ENCODE results near the gene CDK6.
A peak's percentile ranks its signal among the peaks of the same experiment; 100 is the strongest.
"Not testable (repeated sequence)": the region's sequence is repeated elsewhere in the genome, so short reads cannot be mapped to it uniquely, and the experiment has no call there.

CDK6 gene

GRCh38 chr7:92762851-92763250 is 73.5 kb downstream of the CDK6 start:
- CTCF ChIA-PET, result no interaction called here
- no peak for DNase-seq (ENCODE audit: extremely low spot score)
- POLR2A ChIA-PET, result no interaction called here
- TF ChIP-seq L3MBTL2 (conservative IDR thresholded peaks at IDR 0.05) (no peak), FOXM1 (IDR thresholded peaks at IDR 0.05; ENCODE audit: borderline replicate concordance) (no peak), FOXA1 (IDR thresholded peaks at IDR 0.05) (no peak), HDGF (IDR thresholded peaks at IDR 0.05; ENCODE audit: borderline replicate concordance) (no peak), BHLHE40 (IDR thresholded peaks at IDR 0.05; ENCODE audit: borderline replicate concordance) (no peak), LEF1 (IDR thresholded peaks at IDR 0.05; ENCODE audit: borderline replicate concordance) (no peak), ELF4 (IDR thresholded peaks at IDR 0.05) (no peak), SP1 (IDR thresholded peaks at IDR 0.05) (no peak)
- TF ChIP-seq, protein P1, sequence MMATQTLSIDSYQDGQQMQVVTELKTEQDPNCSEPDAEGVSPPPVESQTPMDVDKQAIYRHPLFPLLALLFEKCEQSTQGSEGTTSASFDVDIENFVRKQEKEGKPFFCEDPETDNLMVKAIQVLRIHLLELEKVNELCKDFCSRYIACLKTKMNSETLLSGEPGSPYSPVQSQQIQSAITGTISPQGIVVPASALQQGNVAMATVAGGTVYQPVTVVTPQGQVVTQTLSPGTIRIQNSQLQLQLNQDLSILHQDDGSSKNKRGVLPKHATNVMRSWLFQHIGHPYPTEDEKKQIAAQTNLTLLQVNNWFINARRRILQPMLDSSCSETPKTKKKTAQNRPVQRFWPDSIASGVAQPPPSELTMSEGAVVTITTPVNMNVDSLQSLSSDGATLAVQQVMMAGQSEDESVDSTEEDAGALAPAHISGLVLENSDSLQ (IDR thresholded peaks at IDR 0.05), result no peak

DNA sequence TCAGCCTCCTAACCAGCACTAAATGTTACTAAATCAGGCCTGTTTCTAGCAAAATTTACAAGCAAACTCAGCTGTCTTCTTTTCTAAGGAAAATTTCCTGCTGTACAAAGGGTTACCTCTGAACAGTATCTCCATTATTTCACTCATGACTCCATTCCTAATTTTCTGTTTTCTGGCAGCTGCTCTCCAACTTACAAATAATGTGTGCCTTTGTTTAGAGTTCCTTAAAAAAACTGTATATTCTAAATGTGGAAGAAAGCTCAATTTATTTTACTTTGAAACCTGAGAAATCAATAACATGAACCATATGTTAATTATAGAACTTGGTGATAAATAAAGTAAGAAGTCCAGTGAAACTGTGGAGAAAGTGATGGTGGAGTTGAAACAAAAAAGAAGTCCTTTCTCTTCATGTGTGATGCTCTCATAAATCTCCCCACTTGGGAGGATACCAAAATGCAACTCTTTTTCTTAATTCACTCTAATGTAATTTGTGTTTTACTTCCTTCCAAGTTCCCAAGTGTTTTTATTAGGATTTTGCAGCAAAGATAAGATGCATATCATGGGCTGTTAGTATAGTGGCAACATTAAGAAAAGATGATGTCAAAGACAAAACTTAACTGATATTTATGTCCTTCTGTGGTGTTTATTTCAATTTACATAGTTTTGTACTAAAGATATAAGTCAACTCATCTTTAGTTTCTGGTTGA is 74.8 kb downstream of the CDK6 start:
- POLR2A ChIA-PET, result no interaction called here
- DNase-seq (ENCODE audit: extremely low spot score), result no peak
- TF ChIP-seq FOXA1 (IDR thresholded peaks at IDR 0.05), result no peak
- TF ChIP-seq BHLHE40 (IDR thresholded peaks at IDR 0.05; ENCODE audit: borderline replicate concordance), result no peak
- no peak for TF ChIP-seq SUZ12 (IDR thresholded peaks at IDR 0.05)
- no peak for TF ChIP-seq ELF4 (IDR thresholded peaks at IDR 0.05)
- TF ChIP-seq, protein P1 (IDR thresholded peaks at IDR 0.05), result no peak
- TF ChIP-seq FOXK2 (IDR thresholded peaks at IDR 0.05), result no peak
- TF ChIP-seq SP1 (IDR thresholded peaks at IDR 0.05), result no peak
- TF ChIP-seq L3MBTL2 (conservative IDR thresholded peaks at IDR 0.05), result no peak
- no peak for TF ChIP-seq NFRKB (IDR thresholded peaks at IDR 0.05)
- TF ChIP-seq FOXM1 (IDR thresholded peaks at IDR 0.05; ENCODE audit: borderline replicate concordance), result no peak
- TF ChIP-seq LEF1 (IDR thresholded peaks at IDR 0.05; ENCODE audit: borderline replicate concordance), result no peak
- no peak for TF ChIP-seq HDGF (IDR thresholded peaks at IDR 0.05; ENCODE audit: borderline replicate concordance)
- no peak for TF ChIP-seq ARNT (IDR thresholded peaks at IDR 0.05)
- TF ChIP-seq CTBP1 (IDR thresholded peaks at IDR 0.05; ENCODE audit: borderline replicate concordance), result no peak
- no peak for TF ChIP-seq TARDBP (IDR thresholded peaks at IDR 0.05)
- TF ChIP-seq ZNF384 (IDR thresholded peaks at IDR 0.05), result no peak
- CTCF ChIA-PET, result no interaction called here

GRCh38 chr7:92758796-92759431 is 77.5 kb downstream of the CDK6 start:
- ChIA-PET CTCF (no interaction called here), POLR2A (no interaction called here)
- no peak for DNase-seq (ENCODE audit: extremely low spot score)
- TF ChIP-seq, protein P1 (IDR thresholded peaks at IDR 0.05), result peak; percentile 41; the same call in 1 of the 2 replicates
- TF ChIP-seq SP1 (IDR thresholded peaks at IDR 0.05) (no peak), ZNF384 (IDR thresholded peaks at IDR 0.05) (no peak)

DNA sequence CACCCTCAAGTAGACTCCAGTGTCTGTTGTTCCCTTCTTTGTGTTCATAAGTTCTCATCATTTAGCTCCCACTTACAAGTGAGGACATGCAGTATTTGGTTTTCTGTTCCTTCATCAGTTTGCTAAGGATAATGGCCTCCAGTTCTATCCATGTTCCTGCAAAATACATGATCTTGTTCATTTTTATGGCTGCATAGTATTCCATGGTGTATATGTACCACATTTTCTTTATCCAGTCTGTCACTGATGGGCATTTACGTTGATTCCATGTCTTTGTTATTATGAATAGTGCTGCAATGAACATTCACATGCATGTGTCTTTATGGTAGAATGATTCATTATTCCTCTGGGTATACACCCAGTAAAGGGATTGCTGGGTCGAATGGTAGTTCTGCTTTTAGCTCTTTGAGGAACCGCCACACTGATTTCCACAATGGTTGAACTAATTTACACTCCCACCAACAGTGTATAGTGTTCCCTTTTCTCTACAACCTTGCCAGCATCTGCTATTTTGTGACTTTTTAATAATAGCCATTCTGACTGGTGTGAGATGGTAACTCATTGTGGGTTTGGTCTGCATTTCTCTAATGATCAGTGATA is 79.0 kb downstream of the CDK6 start:
- DNase-seq (ENCODE audit: extremely low spot score); POLR2A ChIA-PET: not testable (repeated sequence)
- CTCF ChIA-PET, result interaction anchor here (0.6 kb wide), 1 partner anchor 147 kb away, joined by 3 read pairs; no protein-coding TSS in a partner anchor

DNA sequence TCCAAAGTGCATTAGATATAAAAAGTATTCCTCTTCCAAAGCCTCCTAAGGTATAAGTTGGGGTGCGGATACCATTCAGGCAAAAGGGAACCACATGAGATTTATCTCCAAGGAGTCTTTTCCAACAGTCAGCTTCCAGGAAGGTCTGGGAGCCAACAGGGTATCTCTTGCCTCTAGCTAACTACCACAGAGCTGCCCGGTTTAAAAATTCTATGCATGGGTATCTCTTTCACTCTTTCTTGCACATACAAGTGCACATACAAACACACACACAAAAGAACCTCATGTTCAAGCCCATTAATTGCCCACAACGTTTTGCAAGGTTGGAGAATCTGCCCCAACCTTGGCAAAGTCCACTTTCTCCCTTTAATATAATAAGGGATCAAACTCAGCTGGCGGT is 80.7 kb downstream of the CDK6 start:
- ChIA-PET POLR2A (no interaction called here), CTCF (no interaction called here)
- no peak for DNase-seq (ENCODE audit: extremely low spot score)
- TF ChIP-seq ELF4 (IDR thresholded peaks at IDR 0.05) (no peak), SP1 (IDR thresholded peaks at IDR 0.05) (no peak), NFRKB (IDR thresholded peaks at IDR 0.05) (no peak), FOXK2 (IDR thresholded peaks at IDR 0.05) (no peak), CTBP1 (IDR thresholded peaks at IDR 0.05; ENCODE audit: borderline replicate concordance) (no peak), SUZ12 (IDR thresholded peaks at IDR 0.05) (no peak), LEF1 (IDR thresholded peaks at IDR 0.05; ENCODE audit: borderline replicate concordance) (no peak), TARDBP (IDR thresholded peaks at IDR 0.05) (no peak), FOXA1 (IDR thresholded peaks at IDR 0.05) (no peak), ARNT (IDR thresholded peaks at IDR 0.05) (no peak), BHLHE40 (IDR thresholded peaks at IDR 0.05; ENCODE audit: borderline replicate concordance) (no peak)
- TF ChIP-seq, protein P1 (IDR thresholded peaks at IDR 0.05), result no peak
